ENCODE data around the gene NINJ2. TPM values are rescaled to one million over a fixed set of nuclear protein-coding genes. Genes with fewer than 3 reads are reported as not detected.

NINJ2 gene
- total RNA-seq, 1 donor from 2014 or later, result 0.69 TPM

- Mint-ChIP-seq H3K27ac (no peak overlapping the region), H3K9me3 (no peaks in the 10 kb centered on the region), H3K4me1 (peaks cover 36% of the 10 kb centered on the region)
Observed at GRCh38 chr12:575129-575502, 88.1 kb downstream of the NINJ2 start.

GRCh38 chr12:574475-575128, 88.6 kb downstream of the NINJ2 start:
- Mint-ChIP-seq H3K36me3 (no peaks in the 10 kb centered on the region), H3K27ac (no peak overlapping the region), H3K27me3 (ENCODE audit: low read depth) (no peaks in the 10 kb centered on the region), H3K4me3 (no peak overlapping the region), H3K9me3 (no peaks in the 10 kb centered on the region), H3K4me1 (peaks cover 35% of the 10 kb centered on the region)
- TF ChIP-seq CTCF (IDR thresholded peaks at IDR 0.05; ENCODE audit: unreplicated experiment), result no peak
- no peak for DNase-seq (ENCODE audit: low spot score in 2 of 2, unreplicated experiment in 2 of 2)

More at GRCh38 chr12:575129-575502, 88.1 kb downstream of the NINJ2 start:
- TF ChIP-seq CTCF (IDR thresholded peaks at IDR 0.05; ENCODE audit: unreplicated experiment), result no peak
- H3K4me3 Mint-ChIP-seq, result no peak overlapping the region
- no peak for DNase-seq (ENCODE audit: low spot score in 2 of 2, unreplicated experiment in 2 of 2)
- H3K36me3 Mint-ChIP-seq, result no peaks in the 10 kb centered on the region
- H3K27me3 Mint-ChIP-seq (ENCODE audit: low read depth), result no peaks in the 10 kb centered on the region

- H3K27ac Mint-ChIP-seq, result no peak overlapping the region
- H3K9me3 Mint-ChIP-seq, result no peaks in the 10 kb centered on the region
- peaks cover 24% of the 10 kb centered on the region for H3K4me1 Mint-ChIP-seq
- no peaks in the 10 kb centered on the region for H3K36me3 Mint-ChIP-seq
- TF ChIP-seq CTCF (IDR thresholded peaks at IDR 0.05; ENCODE audit: unreplicated experiment), result no peak
- no peak for DNase-seq (ENCODE audit: low spot score in 2 of 2, unreplicated experiment in 2 of 2)
- no peak overlapping the region for H3K4me3 Mint-ChIP-seq
- peaks cover 1% of the 10 kb centered on the region for H3K27me3 Mint-ChIP-seq (ENCODE audit: low read depth)
Observed at GRCh38 chr12:573232-573631, 90.0 kb downstream of the NINJ2 start.

- Mint-ChIP-seq H3K27ac (no peak overlapping the region), H3K27me3 (ENCODE audit: low read depth) (peaks cover 2% of the 10 kb centered on the region), H3K36me3 (no peaks in the 10 kb centered on the region), H3K4me3 (no peak overlapping the region), H3K9me3 (no peaks in the 10 kb centered on the region), H3K4me1 (peaks cover 24% of the 10 kb centered on the region)
- no peak for TF ChIP-seq CTCF (IDR thresholded peaks at IDR 0.05; ENCODE audit: unreplicated experiment)
- no peak for DNase-seq (ENCODE audit: low spot score in 2 of 2, unreplicated experiment in 2 of 2)
Observed at GRCh38 chr12:572532-572899, 90.7 kb downstream of the NINJ2 start.

GRCh38 chr12:571795-572531, 91.3 kb downstream of the NINJ2 start:
- Mint-ChIP-seq H3K4me3 (peak overlapping the region; percentile 79), H3K9me3 (no peaks in the 10 kb centered on the region), H3K27ac (peak overlapping the region; percentile 79), H3K4me1 (peaks cover 24% of the 10 kb centered on the region), H3K36me3 (no peaks in the 10 kb centered on the region), H3K27me3 (ENCODE audit: low read depth) (peaks cover 2% of the 10 kb centered on the region)
- no peak for TF ChIP-seq CTCF (IDR thresholded peaks at IDR 0.05; ENCODE audit: unreplicated experiment)
- no peak for DNase-seq (ENCODE audit: low spot score in 2 of 2, unreplicated experiment in 2 of 2)

Data from mesothelial cell of epicardium (in vitro differentiated cells).